Progenitor cell of endocrine pancreas (in vitro differentiated cells): ENCODE data around the gene ATG7. TPM values are rescaled to one million over a fixed set of nuclear protein-coding genes. Genes with fewer than 3 reads are reported as not detected.

Experiments used
- DNase-seq: peaks from one replicate; pipeline ENCODE4 v3.0.0; 2021; ENCODE audit warnings: low spot score; ENCODE audit not compliant: unreplicated experiment
- H3K27ac Mint-ChIP-seq: 2 replicates; pipeline ENCODE4 v1.8.0; 2021; ENCODE audit warnings: mild to moderate bottlenecking, moderate library complexity, mixed read lengths
- H3K27me3 Mint-ChIP-seq: 2 replicates; pipeline ENCODE4 v1.8.0; 2021; ENCODE audit warnings: mixed read lengths
- H3K36me3 Mint-ChIP-seq: 2 replicates; pipeline ENCODE4 v1.8.0; 2022; ENCODE audit warnings: mixed read lengths; ENCODE audit not compliant: insufficient read depth
- H3K4me1 Mint-ChIP-seq: 2 replicates; pipeline ENCODE4 v1.8.0; 2021; ENCODE audit warnings: low read depth, mixed read lengths
- H3K4me3 Mint-ChIP-seq: 2 replicates; pipeline ENCODE4 v1.8.0; 2021; ENCODE audit warnings: low read depth, mild to moderate bottlenecking, moderate library complexity, mixed read lengths
- H3K9me3 Mint-ChIP-seq: 2 replicates; pipeline ENCODE4 v1.8.0; 2021; ENCODE audit warnings: low read depth, mixed read lengths
- total RNA-seq: library from RNA; stranded (reverse); gene quantifications from 2 replicates; pipeline ENCODE4 v1.2.1, GENCODE V29; 2021
- TF ChIP-seq, protein P1 (sequence below): fragments of 200-600 bp; sonication (generic); IDR thresholded peaks from one replicate; pipeline ENCODE4 v1.5.0; 2021; ENCODE audit warnings: antibody characterized with exemption, mild to moderate bottlenecking; ENCODE audit not compliant: unreplicated experiment

The ATG7 gene
- total RNA-seq, 1 donor from 2014 or later = 29.1 TPM

DNA sequence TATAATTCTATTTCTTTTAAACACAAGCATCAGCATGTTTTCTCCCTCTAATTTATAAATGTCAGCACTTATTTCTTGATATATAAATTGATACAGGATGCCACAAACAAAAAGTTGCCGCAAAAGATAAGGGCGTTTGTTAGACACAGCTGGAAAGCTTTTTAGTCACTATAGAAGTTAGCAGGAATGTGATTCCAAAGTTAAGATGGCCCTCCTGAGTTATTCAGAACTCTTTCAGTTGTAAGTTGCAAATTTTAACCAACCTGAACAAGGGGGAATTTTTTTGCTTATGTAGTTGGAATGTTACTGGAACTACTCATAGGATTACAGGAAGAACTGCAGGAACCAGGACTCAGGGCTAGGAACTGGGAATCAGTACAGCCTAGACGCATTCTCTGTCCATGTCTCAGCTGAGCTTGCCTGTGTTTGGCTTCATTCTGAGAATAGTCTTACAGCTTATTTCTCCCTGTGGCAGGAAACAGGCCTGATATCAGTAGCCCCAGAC, 205.3 kb downstream of the ATG7 start:
- no peak overlapping the region for H3K4me3 Mint-ChIP-seq

DNA sequence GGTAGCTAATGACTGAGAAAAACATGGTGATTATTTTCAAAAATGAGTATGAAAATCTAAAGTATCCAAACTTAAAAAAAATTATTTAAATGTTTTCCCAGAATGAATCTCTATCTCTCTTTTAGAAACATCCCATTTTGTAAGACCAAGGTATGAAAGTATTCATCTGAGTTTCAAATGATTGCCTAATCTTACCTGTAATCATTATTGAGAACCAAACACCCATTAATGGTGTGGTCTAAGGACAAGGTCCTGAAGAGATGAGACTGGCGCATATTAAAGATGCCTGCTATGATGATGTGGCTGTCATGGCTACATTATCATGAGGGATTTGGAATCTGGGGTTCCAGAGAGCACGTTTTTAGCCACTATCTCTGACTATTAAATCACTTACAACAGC, 206.0 kb downstream of the ATG7 start:
- Mint-ChIP-seq H3K27ac (no peak overlapping the region), H3K4me3 (no peak overlapping the region)
- TF ChIP-seq, protein P1, sequence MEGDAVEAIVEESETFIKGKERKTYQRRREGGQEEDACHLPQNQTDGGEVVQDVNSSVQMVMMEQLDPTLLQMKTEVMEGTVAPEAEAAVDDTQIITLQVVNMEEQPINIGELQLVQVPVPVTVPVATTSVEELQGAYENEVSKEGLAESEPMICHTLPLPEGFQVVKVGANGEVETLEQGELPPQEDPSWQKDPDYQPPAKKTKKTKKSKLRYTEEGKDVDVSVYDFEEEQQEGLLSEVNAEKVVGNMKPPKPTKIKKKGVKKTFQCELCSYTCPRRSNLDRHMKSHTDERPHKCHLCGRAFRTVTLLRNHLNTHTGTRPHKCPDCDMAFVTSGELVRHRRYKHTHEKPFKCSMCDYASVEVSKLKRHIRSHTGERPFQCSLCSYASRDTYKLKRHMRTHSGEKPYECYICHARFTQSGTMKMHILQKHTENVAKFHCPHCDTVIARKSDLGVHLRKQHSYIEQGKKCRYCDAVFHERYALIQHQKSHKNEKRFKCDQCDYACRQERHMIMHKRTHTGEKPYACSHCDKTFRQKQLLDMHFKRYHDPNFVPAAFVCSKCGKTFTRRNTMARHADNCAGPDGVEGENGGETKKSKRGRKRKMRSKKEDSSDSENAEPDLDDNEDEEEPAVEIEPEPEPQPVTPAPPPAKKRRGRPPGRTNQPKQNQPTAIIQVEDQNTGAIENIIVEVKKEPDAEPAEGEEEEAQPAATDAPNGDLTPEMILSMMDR = no peak

More for the DNA sequence above, 205.3 kb downstream of the ATG7 start:
- H3K9me3 Mint-ChIP-seq = no peaks in the 10 kb centered on the region
- no peak overlapping the region for H3K27ac Mint-ChIP-seq
- DNase-seq = no peak
- peaks cover 1% of the 10 kb centered on the region for H3K4me1 Mint-ChIP-seq
- TF ChIP-seq, protein P1 = no peak
- no peaks in the 10 kb centered on the region for H3K27me3 Mint-ChIP-seq
- H3K36me3 Mint-ChIP-seq = no peaks in the 10 kb centered on the region

DNA sequence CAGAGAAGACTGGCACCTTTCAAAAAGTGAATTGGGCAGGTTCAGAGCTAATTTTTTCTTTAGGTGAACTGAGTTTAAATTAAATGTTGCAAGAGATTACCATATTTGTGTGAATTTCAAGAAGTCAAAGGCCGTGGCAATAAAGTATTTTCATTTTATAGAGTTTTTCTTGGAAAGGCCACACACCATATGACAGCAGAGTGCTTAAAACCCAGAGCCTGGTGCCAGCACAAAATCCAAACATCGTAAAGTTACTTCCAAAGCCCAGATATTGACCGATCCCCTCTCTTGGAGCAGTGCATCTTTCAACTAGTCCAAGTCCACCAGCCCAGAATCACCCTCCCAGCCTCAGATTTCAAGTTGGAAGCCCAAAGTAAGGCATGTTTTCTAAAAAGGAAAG, 207.0 kb downstream of the ATG7 start:
- peaks cover 4% of the 10 kb centered on the region for H3K9me3 Mint-ChIP-seq
- no peak overlapping the region for H3K4me3 Mint-ChIP-seq
- H3K36me3 Mint-ChIP-seq = no peaks in the 10 kb centered on the region
- no peaks in the 10 kb centered on the region for H3K4me1 Mint-ChIP-seq
- no peak overlapping the region for H3K27ac Mint-ChIP-seq
- TF ChIP-seq, protein P1 = no peak
- DNase-seq = no peak
- H3K27me3 Mint-ChIP-seq = no peaks in the 10 kb centered on the region

More for the DNA sequence above, 206.0 kb downstream of the ATG7 start:
- Mint-ChIP-seq H3K4me1 (no peaks in the 10 kb centered on the region), H3K36me3 (no peaks in the 10 kb centered on the region), H3K27me3 (no peaks in the 10 kb centered on the region), H3K9me3 (no peaks in the 10 kb centered on the region)
- DNase-seq = no peak

DNA sequence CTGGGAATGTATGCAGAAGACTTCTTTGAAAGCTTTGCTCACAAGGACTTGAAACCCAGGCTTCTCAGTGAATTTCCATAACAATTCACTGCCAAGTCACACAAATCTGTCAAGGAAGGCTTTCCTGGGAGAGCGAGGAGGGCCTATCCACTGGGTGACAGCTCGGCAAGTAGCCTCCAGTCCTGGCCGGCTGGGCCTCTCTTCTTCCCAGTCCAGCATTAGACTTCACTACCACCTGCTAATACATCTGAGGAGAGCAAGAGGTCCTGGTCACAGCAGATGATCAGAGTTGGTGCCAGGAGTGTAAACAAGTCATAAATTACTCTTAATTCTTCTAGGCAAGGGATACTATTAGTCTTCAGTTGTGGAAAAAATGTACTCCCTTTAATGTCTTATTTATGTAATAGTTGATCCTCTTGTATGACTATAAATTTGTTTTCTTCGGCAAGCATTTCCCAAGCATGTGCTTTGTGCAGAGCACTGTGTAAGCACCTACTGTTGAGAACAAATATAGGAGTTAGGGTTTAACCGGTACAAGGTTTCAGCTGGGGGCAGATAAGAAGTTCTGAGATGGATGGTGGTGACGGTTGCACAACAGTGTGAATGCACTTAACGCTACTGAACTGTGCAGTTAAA, 208.6 kb downstream of the ATG7 start:
- Mint-ChIP-seq H3K27me3 (no peaks in the 10 kb centered on the region), H3K9me3 (peaks cover 4% of the 10 kb centered on the region), H3K4me3 (no peak overlapping the region), H3K36me3 (no peaks in the 10 kb centered on the region), H3K27ac (no peak overlapping the region), H3K4me1 (no peaks in the 10 kb centered on the region)
- DNase-seq = no peak
- TF ChIP-seq, protein P1 = no peak

DNA sequence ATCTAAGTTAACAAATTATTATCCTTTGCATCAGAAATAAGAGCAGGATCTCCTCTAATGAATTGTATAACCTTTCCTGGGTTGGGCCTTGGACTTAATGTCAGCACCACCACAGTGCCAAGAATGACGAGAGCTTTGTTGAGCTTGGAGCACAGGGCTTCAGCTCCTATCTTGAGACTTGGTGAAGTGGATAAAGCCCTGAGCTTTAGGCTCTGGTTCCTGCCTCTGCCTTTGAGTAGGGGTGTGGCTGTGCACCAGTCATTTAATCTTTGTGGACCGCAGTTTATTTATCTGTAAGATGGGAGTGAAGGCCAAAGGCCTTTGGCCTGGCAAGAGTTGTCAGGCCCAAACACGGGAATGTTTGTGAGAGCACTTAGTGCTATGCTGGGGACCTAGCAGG, 209.4 kb downstream of the ATG7 start:
- Mint-ChIP-seq H3K27ac (no peak overlapping the region), H3K4me3 (no peak overlapping the region), H3K27me3 (no peaks in the 10 kb centered on the region), H3K4me1 (no peaks in the 10 kb centered on the region), H3K36me3 (no peaks in the 10 kb centered on the region), H3K9me3 (peaks cover 4% of the 10 kb centered on the region)
- TF ChIP-seq, protein P1 = no peak
- DNase-seq = no peak
